Hematopoietic multipotent progenitor cell (in vitro differentiated cells): ENCODE measurements around the gene SUFU. TPM values are rescaled to one million over a fixed set of nuclear protein-coding genes. Genes with fewer than 3 reads are reported as not detected.
A peak's percentile ranks its signal among the peaks of the same experiment; 100 is the strongest.

Experiments used
- DNase-seq, 3 donors: peaks; one replicate each; pipeline ENCODE4 v3.0.0-alpha.2; 2011 to 2015; ENCODE audit warnings: low read depth in 2 of 3, low spot score in 2 of 3
- total RNA-seq: library from RNA; depleted of rRNA; stranded (reverse); fragments of >200 nt; gene quantifications from one replicate; pipeline ENCODE4 v1.2.3, GENCODE V29; 2012

SUFU gene
- total RNA-seq, 1 donor, result 6.7 TPM

GRCh38 chr10:102545997-102546396, 42.2 kb downstream of the SUFU start:
- DNase-seq, result no peak

GRCh38 chr10:102546606-102547320, 43.0 kb downstream of the SUFU start:
- DNase-seq, result no peak

- no peak for DNase-seq
These were observed 45.8 kb downstream of the SUFU start for GRCh38 chr10:102549549-102549948.

GRCh38 chr10:102550636-102551210, 47.0 kb downstream of the SUFU start:
- DNase-seq, result no peak

- no peak for DNase-seq
These were observed 48.8 kb downstream of the SUFU start for GRCh38 chr10:102552533-102552932.

GRCh38 chr10:102553771-102554170, 50.0 kb downstream of the SUFU start:
- no peak for DNase-seq

GRCh38 chr10:102554531-102554930, 50.8 kb downstream of the SUFU start:
- no peak for DNase-seq

GRCh38 chr10:102555781-102556328, 52.1 kb downstream of the SUFU start:
- no peak for DNase-seq

GRCh38 chr10:102557569-102557968, 53.8 kb downstream of the SUFU start:
- no peak for DNase-seq

GRCh38 chr10:102559764-102560163, 56.0 kb downstream of the SUFU start:
- DNase-seq, result no peak

GRCh38 chr10:102564209-102564834, 60.5 kb downstream of the SUFU start:
- DNase-seq, result no peak

GRCh38 chr10:102565793-102566192, 62.0 kb downstream of the SUFU start:
- DNase-seq, result no peak

GRCh38 chr10:102578782-102579181, 75.0 kb downstream of the SUFU start:
- peak in 1 of 3 donors; percentile 63 for DNase-seq

GRCh38 chr10:102579328-102579727, 75.6 kb downstream of the SUFU start:
- no peak for DNase-seq

GRCh38 chr10:102580230-102580629, 76.5 kb downstream of the SUFU start:
- DNase-seq, result no peak

- no peak for DNase-seq
These were observed 77.6 kb downstream of the SUFU start for GRCh38 chr10:102581401-102581800.

GRCh38 chr10:102581981-102582580, 78.3 kb downstream of the SUFU start:
- no peak for DNase-seq

GRCh38 chr10:102583435-102584417, 80.0 kb downstream of the SUFU start:
- DNase-seq, result peak; percentile 63 to 92 (median 85)

GRCh38 chr10:102585026-102585425, 81.3 kb downstream of the SUFU start:
- no peak for DNase-seq

GRCh38 chr10:102586858-102587257, 83.1 kb downstream of the SUFU start:
- no peak for DNase-seq
